Stimulated activated CD4-positive, alpha-beta T cell treated with anti-CD3 and anti-CD28 coated beads, Interleukin-4, amount 100 ng/mL, for 48 hours (primary cell): Measurements from ENCODE around the gene SLC24A4.

Source experiments
- DNase-seq, 2 donors: peaks; one replicate each; pipeline ENCODE4 v3.0.0-alpha.2; 2020; ENCODE audit warnings: low read depth in 2 of 2

Gene SLC24A4

DNA sequence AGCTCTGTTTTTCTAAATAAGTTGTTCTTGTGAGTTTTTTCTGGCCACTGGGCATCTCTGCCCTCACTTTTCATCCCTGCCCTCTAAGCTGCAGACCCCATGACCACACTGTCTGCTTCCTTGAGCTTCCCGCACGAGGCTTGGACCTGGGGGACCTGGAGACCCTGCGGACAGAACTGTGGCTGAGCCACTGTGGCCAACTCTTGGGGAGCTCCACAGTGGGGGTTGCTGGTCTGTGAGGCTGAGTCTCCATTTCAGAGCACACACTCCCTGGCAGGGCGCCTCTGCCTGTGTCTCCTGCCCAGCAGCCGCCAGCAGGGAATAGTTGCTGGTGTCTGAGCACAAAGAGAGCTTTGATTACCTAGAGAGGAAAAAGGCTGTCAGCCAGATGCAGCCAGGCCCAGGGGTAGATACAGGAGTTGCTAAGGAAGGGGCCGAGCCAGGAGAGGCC, 177.6 kb downstream of the SLC24A4 start:
- DNase-seq, result no peak

DNA sequence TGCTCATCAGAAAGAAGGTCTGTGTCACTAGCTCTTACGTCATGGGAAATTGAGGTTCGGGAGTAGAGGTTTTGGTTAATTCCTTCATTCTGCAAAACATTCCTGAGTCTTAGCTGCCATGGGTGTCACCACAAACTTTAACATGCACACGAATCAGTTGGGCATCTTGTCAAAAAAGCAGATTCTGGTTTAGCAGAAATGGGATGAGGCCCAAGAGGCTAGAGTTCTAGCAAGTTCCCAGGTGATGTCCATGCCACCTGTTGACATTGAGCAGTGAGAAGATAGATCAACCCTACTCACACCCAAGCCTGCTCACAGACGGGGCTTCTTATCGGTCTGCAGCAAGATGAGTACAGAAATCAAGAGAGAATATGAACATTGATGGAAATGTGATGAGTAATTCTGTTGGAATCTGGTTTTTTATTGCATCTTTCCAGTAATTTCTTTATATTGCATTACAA, 179.0 kb downstream of the SLC24A4 start:
- DNase-seq, result no peak

DNA sequence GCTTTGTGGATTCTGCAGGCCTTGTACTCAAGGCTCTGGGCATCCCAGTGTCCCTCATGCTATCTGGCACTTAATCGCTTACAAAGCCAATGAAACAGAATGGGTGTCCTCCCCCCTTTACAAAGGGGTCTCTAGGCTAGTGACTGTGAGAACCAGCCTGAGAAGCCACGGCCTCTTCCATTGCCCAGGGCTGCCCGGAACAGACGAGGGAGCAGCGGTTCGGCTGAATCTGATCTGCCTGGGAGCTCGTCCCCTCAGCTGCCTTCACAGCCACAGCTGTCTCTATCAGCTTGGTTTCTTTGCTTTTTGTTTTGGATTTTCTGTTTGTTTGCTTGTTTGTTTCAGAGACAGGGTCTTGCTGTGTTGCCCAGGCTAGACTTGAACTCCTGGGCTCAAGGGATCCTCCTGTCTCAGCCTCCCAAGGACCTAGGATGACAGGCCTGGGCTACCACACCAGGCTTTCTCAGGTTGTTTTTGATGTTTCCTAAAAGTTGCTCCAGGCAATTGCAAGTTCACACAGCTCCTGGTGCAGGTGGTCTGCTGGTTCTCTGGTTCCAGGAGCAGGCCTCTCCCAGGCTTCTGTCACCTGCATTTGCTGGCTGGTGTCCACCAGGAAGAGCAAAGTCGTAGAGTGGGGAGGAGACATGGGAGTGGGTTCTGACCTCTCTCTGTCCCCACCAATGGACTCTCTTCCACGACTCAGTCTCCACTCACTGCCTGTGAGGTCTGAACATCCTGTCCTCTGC, 179.7 kb downstream of the SLC24A4 start:
- no peak for DNase-seq

DNA sequence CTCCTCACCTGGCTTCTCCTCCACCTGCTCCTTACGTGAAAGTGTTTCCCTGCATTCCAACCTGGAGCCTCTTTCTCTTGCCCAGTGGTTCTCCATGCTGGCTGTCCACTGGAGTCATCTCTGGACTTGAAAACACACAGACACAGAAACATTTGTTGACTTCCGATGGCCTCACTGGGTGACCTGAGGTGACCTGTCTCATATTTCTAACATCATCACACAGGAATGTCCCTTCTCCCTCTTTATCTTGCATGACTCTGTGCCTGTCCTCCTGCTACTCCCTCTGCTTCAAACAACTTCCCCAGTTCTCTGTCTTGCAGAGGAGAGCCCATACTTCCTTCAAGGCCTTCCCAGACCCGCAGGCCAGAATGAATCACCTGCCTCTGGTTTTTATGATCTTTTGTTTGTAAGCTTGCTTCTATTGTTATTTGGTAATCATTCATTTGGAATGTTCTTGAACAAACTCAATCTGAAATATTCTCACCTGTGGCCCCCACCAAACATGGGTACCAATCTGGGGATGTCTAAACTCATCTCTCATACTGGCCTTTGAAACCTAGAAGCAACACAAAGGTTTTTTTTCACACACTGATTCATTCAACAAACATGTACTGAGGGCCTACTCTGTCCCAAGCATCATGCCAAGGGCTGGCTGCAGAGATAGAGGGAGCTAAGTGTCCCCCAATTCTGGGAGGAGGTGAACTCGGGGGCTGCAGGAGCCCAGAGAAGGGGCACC, 181.0 kb downstream of the SLC24A4 start:
- no peak for DNase-seq

DNA sequence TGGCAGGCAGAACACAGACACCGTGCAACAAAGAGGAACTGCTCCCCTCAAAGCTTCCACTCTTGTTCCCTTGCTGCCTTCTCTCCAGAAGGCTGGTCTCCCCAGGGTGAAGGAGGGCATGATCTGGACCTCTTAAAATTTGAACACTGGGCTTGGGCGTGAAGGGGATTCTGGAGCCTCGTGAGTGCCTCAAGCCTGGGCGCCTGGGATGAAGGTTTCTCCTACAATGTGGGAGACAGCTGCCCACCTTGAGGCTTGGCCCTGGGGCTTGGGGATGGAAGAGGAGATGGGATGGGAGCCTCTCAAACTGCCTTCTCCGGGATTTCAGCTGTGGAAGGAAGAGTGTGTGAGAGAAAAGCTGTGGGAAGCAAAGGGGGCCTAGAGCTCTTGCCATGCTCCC, 182.9 kb downstream of the SLC24A4 start:
- DNase-seq, result no peak

DNA sequence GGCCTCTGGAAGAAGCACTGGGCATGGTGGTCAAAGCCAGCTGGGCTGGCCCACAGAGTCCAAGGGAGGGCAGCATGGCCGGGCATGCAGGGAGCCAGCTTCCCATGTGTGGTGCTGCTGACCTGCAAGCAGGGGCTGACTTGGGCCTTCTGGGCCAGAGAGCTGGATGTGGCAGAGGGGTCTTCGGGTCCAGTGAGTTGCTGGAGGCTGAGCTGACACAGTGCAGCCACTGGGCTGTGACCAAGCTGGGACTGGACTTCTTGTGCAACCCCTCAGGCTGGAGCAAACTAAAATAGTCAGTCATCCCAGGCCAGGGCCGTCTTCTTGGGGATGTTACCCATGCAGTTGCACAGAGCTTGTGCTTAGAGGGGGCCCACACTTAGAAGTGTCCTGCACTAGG, 183.3 kb downstream of the SLC24A4 start:
- DNase-seq, result no peak

DNA sequence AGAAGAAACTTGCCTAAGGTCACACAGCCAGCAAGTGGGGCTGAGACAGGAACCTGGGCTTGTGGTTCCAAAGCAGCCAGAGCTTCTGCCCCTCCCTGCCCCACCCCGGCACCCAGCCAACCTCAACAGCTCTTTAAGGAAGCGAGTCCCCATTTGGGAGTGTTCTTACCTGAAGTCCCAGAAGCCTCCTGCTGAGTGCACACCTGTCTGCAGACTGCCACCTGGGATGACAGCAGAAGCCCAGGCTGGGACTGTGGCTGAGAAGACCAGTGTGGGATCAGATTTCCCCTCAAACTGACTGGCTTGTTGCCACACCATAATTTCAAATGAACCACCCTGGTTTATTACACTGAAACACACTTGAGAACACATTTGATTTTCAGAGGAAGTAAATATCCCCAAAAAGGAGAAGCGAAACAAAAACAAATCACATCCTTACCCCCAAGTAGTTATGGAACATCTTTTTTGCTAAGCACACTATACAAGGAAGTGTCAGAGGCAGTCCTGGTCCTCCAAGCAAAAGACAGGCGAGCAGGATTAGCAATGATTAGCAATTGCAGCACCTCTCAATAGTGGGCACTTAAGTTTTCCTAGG, 184.3 kb downstream of the SLC24A4 start:
- DNase-seq, result no peak

DNA sequence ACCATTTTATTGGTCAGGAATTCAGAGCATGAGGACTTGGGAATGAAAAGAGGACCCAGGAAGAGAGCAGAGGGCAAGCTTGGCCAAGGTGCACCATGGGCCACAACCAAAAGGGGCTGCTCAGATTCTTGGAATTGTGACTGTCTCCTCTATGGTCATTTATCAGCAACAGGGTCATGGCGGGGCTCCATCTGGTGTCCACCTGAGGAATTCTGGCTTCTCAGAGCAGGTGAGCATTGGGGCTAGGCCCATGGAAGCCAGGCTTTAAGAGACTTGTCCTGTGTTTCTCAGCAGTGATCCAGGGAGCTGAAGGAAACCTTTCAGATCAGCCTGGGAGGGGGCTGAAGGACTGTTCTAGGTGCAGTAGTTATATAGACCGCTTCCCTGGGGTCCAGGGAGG, 188.0 kb downstream of the SLC24A4 start:
- DNase-seq, result no peak

DNA sequence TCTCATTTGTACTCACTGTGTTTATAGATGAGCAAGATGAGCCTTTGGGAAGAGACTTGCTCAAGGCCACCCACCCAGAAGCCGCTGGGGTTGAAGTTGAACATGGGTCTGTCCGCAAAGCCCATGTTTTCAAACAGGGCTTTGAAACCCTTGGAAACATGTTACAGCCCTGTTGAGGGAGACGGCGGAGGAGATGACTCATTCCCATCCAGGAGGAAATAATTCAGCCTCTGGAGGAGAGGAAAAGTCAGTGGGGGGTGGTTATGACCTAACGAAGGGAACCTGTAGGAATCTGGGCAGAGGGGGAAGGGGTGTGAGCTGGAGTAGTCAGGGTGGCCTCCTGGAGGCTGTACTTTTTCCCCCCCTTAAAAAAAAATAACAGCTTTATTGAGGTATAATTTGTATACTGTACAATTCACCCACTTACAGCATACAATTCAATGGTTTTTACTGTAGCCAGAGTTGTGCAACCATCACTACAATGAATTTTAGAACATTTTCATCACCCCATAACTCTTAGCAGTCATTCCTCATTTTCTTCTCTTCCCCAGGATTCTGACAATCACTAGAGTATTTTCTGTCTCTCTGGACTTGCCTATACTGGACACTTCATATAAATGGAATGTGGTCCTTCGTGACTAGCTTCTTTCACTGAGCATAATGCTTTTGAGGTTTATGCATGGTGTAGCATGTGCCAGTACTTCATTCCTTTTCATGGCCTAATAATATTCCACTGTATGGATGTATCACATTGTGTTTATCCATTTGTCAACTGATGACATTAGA, 188.7 kb downstream of the SLC24A4 start:
- DNase-seq, result no peak

DNA sequence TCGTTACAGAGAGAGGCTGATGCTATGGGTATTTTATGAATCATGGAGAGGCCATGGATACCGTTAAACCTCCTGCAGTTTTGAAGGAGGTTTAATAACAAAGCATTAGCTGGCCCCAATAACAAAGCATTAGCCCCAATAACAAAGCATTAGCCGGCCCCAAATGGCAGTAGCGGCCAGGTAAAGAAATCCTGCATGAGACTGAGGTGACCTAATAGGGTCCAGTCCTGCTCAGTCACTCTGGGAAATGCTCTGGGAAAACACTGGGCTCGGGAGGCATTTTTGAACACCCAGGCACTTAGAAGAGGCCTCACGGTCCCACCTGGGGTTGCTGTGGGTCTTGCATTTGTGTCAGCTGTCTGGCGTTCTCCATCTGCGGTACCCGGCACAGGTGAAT, 189.8 kb downstream of the SLC24A4 start:
- DNase-seq, result no peak

DNA sequence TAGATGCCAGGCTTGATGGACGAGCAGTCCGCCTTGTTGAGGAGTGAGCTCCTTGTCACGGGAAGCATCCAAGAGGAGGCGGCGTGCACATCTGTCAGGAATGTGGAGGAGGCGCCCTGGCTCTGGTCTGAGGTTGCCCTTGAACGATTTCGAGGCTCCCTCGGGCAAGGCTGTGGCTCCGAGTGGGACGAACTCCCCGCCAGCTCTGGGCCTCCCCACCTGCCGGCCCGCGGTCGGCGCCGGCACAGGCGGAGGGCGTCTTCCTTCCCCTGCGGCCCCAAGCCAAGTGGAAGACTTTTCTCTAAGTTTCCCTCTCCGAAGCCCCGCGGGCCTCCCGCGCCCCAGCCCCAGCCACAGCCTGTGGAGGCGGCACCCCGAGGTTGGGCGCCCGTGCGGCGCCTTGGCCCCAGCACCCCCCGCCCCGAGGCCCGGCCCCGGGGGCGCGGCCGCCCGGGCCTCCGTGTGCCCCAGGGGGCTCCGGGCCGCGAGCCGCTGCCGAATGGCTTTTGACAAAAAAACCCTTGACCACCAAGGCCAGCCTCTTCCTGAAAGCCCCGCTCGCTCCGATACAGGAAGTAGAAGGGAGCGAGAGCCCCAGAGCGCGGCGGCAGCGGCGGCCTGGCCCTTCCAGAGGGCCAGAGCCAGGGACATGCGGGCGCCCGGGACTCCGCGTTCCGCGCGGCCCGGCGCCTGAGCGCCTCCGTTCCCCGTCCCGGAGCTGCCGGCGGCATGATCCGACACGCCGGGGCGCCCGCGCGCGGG, 190.4 kb downstream of the SLC24A4 start, which contains the start of gene RIN3:
Gene RIN3 (plus strand): TSS at position 578 of the 762 bp plus-strand sequence. CDS start 152 bp downstream, at position 730.
- no peak for DNase-seq

DNA sequence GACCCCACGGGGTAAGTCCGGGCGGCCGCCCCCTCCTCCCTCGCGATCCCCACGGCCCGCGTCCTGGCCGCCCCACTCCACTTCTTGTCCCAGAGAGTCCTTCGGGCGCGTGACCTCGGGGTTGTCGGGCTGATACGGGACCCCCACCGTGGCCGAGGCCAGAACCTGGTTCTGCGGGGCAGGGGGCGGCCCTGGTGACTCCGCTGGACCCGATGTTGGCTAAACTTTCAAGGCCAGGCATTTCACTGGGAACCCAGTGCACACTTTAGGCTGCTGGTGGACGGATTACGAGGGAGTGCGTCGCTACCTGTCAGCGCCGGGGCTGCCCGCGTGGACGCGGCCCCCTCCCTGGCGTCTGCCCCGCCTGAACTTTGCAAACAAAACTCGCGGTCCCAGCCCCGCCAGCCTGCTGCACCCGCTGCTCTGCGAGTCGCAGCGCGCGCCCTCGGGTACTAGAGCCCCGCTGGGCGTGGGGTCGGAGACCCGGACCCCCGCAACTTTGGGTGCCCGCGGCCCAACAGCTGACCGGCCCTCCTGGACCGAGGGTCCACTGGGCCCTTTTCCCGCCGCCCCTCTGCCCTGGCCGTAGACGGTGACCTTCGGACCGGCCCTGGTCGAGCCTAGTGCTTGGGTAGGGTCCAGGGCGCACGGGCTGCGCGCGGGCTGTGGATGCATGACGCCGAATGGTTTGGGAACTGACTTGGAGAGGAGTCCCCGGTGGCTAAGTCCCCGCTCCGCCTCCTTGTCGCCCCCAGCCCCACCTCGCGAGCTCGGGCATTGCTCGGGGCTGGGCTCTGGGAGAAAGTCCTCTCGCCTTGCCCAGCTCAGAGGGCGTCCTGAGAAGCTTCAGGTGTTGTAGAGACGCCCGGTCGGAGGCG, 191.2 kb downstream of the SLC24A4 start:
- no peak for DNase-seq

DNA sequence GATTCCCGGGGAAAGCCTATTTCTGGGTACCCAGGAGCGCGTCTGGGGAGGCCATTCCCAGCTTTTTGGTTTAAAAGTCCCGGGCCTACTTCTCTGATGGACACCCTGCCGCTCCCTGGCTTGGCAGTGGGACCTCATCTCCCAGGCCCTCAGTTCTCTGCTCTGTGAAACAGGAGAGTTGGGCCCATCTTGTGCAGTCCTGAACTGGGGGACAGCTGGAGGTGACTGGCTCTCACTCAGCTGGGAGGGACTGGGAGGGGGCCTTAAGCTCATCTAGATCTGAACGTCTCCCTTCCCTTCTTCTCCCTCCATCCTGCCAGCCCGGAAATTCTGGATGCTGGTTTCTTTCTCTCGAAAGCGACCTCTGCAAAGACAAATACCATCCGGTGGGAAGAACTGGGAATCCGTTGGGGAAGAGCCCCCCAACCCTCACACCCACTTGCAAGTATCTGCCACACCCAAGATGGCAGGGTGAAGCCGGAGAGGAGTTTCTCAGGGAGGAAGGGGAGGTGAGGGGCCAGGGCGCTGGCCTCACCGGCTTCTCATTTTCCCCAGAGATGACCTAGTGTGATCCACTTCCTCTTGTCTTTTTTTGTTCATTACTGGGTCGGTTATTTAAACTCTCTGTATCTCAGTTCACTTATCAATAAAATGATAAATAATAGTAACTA, 192.0 kb downstream of the SLC24A4 start:
- no peak for DNase-seq

DNA sequence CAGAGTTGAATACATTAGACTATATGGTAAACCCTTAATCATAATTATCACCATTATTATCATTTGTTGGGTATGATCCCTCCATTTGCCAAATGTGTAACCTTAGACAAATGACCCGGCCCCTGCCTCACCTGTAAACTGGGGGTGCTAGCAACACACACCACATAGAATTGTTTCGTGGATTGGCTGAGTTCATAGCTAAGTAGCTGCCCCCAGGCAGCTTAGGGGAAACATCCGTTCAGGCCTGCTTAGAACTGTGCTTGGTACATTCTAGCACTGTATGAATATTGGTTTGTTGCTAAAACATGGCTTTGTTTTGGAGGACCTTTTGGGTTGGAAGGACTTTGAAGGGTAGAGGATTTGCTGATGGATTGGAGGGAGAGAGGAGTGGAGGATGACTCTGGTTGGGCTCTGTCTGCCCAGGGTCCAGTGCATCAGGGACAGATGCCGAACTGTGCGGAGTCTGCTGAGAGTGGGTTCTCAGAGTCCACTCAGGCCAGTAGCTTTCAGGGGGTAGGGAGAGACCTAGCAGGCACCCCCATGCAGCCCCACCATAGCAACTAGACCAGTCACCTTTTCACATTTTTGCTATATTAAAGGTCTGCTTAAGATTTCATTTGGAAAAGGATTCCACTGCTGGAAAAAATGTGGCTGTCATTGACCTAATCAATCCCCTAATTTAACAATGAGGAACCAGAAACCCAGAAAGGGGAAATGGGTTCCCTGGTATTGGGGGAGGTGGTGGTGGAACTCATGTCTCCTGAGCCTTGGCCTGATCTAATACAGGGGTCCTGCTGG, 192.8 kb downstream of the SLC24A4 start:
- DNase-seq, result no peak

DNA sequence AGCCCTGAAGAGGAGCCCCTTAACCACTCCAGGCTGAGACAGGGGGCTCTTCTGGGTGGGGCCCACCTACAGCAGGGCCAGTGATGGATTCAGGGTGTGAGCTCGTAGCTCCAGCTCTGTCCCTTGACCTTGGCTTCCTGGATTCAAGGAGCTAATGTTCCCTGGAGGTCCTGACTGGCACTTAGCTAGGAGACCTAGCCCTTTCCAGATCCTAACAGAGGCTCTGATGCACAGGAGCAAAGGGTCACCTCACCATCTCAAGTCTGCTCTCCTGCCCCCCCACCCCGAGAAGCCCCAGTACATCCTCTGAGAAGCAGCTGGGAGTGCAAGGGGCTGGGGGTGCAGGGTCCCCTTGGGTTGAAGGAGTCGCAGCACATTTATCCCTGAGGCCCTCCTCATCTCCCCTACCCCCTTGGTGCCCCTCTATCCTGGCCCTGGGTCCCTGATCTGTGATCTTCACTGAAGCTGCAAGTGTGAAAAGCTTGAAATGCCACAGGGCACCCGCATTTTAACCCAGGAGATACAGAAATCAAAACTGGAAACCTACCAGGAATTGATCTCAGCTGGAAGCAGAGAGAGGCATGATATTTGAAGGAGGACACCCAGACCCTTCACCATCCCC, 193.5 kb downstream of the SLC24A4 start:
- DNase-seq, result no peak

DNA sequence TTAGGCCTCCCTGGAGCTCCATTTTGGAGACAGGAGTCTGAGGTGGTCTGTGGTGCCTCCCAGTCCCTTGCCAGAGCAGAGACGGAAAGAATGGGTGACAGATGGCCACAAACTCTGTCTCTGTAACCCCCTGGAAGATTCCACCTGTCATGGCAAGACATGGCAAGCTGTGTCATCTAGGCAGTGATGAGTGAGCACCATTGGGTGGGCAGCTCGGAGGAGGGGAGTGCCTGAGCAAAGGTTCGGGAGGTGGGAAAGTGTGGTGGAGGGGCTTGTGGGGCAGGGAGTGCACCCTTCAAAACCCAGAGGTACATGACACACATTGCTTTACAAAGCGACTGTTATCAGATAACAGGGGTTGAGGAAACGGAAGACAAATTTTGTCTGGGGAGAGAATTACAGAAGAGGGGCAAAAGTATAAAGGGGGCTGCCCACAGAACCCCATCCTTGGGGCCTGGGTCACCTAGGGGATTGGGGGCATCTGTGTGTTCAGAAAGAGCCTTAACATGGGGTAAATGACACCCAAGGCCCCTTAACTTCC, 194.1 kb downstream of the SLC24A4 start:
- no peak for DNase-seq

DNA sequence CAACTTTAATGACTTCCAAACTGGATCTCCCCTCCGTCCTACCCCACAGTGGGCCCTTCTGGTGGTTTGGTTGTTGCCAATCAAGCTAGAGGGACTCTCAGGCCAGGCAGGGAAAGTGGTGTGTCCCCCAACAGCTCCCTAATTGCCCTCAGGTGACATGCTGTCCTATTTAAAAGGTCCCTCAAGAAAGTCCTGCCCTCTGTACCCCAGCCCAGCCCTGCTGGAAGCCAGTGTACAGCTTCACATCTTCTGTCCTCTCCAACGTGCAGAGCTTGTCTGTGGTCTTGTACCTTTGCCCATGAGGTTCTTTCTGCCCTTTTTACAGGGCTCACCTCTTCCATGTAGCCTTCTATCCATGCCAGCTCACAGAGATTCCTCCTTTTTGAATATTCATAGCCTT, 194.8 kb downstream of the SLC24A4 start:
- DNase-seq, result no peak
